Skin of body (tissue), 2 donors: Measurements from ENCODE around the gene MYO5A. TPM values are rescaled to one million over a fixed set of nuclear protein-coding genes. Genes with fewer than 3 reads are reported as not detected.

Source experiments
- DNase-seq: peaks from one replicate; lab custom pipeline; 2025; lab: John Stamatoyannopoulos, UW
- total RNA-seq: library from RNA; depleted of rRNA; stranded (reverse); fragments of >200 nt; gene quantifications from one replicate; pipeline ENCODE4 v1.2.3, GENCODE V29; 2014

Gene MYO5A
- total RNA-seq, 1 donor from 2014 or later: 21.2 TPM

DNA sequence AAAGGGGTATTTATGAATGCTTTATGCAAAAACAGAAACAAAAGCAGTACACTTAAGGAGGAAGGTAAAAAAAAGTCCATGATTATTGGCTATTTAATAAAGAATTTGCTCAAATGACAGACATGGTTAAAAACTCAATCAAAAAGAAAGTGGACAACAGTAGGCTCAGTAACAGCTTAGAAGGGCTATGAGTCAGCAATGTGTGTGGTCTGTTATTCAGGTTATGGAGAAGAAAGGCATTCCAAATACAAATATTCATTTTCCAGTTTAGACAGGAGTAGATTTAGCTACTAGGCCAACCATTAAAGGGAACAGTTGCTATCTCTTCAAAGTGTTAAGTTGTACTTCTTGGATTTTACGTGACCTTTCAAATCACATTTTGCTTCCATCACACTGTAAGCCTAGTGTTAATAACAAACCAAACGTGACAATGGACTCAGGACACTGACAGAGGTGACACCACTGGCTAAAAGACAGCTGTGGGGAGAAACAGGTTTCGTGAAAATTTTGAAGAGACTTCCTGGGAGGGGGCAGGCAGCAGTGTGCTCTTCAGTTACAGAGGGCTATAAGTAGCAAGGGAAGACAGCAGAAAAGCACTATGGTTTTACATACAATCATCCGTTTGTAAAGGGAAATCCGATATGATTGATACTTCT is 191.4 kb downstream of the MYO5A start:
- no peak for DNase-seq

DNA sequence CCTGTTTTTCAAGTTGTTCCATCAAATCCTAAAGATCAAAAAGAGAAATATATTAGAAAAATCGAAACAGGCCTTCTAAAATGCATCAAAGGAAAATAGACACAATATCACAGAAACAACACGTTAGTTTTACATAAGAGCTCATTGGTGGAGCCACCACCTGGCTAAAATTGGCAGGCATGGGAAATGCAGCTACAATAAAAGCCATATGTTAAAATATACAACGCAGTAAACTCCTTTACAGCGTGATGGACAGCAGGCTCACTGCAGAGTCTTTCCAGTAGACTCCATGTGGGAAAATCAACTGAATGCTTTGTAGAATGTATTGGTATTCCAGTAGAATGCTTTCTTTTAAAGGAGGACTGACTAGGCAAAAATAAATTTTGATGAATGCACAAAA is 192.2 kb downstream of the MYO5A start:
- no peak for DNase-seq

DNA sequence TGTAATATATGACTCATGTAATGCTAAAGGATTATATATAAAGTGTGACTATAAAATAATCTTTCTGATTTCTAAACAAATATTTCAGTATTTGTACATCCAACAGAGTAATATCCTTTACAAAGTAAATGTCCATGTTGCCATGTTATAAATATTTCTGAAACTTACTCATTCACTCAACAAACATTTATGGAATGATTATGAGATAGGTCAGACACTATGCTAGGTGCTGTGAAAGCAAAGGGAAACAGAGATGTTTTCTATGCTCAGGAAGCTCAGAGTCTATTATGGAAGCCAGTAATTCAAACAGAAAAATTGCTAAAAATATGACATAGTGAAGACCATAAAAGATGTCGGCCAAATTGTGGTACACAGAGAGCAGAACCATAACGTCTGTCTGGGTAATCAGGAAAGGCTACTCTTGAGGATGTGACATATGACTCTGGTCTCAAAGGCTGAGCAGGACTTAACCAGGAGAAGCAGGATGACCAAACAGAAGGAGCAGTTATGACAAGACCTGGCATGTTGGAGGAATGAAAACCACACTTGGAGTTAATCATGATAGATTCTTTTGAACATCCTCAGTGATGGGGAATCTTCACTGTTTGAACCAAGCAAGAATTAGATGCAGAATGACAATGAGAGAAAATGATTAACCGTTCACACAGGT is 194.1 kb downstream of the MYO5A start:
- no peak for DNase-seq

DNA sequence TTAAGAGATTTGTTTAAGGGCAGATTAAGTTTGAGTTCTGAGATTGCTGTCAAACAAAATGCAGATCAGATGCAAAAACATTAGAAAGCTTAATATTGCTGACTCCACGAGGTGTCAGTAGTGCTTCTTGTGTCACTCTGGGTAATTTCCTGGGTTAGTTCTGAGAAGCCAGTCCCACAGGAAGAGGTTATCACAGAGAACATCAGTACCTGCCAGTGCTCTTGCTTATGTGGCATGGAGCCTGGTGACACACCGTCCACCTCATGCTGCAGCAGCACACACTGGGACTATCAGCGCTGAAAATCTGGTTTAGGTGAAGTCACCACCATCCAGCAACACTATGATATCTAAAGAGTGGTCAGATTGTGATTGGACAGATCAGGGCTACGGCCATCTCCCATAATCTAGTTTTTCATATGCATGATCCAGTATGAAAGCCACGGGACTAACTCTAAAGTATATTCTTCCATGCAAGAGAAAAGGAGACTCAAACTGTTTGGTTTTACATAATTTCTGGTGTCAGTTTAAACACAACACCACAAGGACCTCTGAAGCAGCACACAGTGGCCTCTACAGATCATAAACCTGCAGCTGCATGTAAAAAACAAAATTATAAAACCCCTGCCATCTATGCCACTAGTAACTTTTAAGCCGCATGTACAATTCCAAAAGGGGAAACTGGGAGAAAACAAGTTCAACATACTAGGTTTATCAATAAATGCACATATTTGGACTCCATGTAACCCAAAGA is 197.0 kb downstream of the MYO5A start:
- DNase-seq: peak; percentile 41

DNA sequence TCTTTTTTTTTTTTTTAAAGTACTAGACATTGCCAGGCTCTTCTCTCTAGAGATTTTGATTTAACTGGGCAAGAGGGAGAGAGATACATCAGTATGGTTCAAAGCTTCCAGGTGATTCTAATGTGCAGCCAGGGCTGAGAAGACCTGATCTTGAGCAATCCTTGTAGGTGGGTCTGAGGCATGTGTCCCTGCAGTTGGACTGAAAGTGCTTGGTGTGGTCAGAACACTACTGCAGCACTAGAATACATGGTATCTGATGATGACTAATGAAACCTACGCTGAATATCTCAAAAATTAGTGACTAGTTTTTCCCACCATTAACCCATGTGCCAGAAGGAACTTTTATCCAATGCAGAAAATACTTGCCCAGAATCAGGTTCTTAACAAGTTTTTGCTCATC is 198.7 kb downstream of the MYO5A start:
- no peak for DNase-seq

DNA sequence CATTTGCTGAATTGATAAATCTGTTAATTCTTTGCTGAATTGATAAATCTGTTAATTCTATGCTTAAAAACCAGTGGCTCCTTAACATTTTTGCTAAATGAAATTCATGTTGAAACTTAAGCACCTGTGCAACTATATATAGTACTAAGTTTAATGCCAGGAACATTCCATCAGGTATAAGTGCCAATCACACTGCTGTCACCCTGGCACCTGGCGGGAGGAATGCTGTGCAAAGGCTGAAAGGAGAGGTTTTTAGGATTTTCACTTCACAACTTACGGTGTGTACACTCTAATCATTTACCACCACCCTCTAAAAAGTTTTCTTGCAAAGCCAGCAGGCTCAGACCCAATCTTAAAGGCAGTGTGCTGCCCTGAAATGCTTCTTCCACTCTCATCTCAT is 199.5 kb downstream of the MYO5A start:
- no peak for DNase-seq

DNA sequence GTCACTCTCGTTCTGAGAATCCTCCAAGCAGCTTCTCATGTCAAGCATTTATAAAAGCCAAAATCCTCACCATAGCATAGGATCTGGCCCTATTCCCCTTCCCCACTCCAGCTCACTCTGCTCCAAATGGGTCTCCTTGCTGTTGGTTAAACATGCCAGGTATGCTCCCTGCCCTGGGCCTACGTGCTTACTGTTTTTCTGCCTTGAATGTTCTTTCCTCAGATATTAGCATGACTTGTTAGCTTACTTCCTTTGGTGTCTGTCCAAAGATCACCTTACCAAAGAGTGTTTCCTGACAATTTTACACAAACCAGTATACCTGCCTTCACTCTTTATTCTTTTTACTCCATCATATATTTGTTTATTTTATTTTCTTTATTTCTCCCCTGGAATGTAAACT is 200.0 kb downstream of the MYO5A start:
- DNase-seq: no peak

DNA sequence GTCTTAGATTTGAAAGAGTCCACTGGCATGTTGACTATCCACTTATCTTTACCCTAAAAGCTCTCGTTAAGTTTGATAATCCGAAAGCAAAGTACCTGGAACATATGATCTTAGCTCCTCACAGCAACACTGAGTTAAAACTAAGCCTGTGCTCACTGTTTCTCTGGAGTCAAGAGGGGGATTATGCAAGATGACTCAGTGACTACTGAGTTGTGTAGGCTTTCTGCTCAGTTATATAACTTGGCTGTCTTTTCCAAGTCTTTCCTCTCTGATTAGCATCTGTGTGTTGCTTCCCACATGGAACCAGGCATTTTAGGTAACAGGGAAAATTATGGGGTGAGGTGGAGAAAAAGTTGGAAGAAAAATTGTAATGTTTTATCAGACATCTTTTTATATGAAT is 201.9 kb downstream of the MYO5A start:
- DNase-seq: no peak

DNA sequence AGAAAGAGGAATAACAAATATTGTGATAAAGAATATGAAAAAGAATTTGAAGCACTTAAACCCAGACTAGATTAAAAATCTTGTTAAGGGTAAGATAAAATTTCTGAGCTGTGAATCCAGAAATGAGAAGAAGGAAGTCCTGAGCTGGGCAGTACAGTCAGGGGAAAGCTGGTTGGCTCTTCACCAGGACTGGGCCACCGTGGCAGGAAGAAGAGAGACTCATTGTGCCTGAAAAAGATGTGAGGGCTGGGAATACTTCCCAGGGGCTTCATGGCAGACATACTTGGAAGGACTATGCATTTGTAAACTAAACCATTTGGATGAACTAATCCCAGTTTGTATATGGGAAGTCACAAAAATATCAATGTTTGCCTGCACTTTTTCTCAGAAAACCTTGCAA is 204.6 kb downstream of the MYO5A start:
- no peak for DNase-seq

DNA sequence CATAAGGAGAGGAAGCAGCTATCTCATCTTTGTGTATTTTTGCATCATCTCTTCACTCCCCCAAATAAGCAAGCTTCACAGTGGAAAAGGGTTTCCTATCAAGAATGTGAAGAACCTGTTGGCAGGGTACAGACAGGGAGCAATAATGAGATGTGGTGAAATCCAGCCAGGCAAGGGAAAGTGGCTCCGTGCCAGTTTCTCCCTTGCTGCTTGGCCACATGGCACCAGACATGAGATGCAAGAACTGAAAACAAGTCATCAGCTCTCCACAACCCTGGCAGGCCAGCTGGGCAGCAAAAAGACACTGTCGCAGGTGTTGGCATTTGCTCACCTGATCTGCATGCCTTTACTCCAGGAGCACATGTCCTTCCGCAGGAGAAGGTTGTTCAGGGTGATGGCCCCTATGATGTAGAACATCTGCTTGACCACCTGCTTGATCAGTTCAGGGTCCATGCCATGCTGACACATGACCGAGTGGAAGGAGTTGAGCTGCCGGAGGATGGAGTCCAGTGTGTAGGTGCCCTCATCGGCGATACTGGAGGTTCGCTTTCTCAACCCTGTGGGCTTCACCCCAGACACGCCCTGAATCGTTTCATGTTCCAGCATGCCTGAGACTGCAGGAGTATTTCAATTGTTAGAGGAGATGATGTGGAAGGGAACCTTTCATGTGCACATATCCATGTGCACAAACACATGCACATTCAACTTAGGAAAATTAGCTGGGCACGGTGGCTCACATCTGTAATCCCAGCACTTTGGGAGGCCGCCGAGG is 209.8 kb downstream of the MYO5A start:
- no peak for DNase-seq

DNA sequence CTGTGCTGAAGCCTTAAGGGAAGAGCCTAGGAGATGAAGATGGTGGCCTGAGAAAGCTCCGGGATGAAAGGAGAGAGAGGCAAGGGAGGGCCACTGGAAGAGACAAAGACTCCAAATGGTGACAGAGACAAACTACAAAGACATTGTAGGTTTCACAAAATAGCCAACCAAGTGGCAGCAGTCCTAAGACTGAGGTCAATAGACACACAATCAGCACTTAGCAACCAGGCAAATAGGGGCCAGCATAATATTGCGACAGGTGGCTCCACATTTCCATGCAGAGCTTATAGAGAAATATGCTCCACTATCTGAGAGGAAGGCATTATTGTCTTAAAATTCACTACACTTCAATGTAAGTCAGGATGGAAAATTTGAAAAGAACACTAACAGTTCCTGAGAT is 211.0 kb downstream of the MYO5A start:
- DNase-seq: no peak

DNA sequence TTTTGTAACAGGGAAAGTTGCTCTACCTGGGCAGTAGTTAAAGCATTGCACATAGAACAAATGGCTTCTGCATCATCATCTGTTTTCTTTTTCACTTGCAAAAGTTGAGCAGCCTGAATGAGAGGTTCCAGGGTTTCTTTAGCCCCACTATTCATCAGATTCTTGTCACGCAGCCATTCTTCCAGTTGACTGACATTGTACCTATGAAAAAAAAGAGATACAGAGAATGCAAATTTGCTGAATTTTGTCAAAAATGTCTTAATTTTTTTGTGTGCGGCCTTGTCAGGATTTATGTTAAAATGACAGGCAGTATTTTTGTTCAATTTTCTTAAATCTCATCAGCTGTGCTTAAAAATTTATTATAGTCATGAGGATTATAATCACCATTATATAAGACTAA is 211.7 kb downstream of the MYO5A start:
- no peak for DNase-seq

DNA sequence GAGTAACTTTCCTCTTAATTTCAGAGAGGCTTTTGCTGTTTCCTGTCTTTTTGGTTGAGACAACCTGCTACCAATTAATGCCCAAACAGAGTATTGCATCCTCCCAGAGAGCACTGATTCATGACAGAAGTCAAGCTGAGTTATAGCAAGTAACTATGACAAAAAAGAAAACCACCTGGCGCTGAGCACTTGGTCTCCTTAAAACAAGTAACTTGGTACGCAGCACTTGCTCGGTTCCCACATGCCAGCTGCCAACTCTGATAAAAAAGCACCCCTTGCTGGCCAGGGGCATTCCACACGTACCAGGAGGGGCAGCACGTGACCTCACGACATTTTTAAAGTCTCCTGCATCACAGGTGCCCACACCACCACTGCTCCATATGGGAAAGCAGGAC is 219.5 kb downstream of the MYO5A start:
- DNase-seq: no peak

DNA sequence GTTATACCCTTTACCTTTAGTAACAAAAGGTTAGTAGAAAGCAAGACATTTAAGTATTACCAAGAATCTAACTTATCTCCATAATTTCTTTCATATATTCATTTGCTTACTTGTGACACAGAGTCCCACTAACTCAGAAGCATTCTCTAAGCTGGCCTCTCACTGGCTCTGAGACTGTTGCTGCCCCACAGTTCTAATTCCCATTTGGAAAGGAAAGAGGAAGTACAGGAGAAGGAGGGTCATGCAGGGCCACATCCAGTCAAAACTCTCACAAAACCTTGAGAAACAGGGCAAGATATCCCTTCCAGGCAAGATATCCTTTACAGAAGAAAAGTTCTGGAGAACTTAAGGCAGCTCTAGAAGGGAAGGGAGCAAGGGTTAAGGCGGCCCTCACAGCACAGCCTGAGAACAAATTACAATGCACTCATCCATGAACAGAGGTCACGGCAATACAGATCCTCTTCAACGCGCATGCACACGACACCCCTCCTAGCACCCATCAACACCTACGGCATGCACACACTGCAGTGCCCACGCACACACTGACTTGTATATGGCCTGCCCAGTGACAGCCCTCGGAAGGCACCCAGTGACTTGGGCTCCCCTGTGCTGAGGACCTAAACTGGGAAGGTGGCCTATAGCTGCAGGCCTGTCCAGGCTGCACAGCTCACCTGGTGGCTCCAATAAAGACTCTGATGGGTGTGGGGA is 220.1 kb downstream of the MYO5A start:
- no peak for DNase-seq

DNA sequence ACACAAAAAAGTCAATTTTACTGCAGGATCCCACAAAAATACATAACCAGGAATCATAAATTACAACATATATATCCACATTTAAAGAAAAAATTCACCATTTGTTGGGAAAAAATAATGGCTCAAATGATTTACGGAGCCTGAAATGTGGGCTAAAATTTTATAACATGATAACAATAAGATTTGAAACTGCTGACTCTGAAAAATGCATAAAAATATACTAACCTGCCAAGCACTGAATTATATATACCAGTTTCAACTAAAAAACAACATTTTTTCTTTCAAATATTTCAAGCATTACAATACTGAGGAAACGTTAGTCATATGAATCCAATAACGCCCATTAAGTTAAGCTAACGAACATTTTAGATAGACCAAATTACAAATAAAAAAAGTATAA is 220.8 kb downstream of the MYO5A start:
- DNase-seq: no peak

DNA sequence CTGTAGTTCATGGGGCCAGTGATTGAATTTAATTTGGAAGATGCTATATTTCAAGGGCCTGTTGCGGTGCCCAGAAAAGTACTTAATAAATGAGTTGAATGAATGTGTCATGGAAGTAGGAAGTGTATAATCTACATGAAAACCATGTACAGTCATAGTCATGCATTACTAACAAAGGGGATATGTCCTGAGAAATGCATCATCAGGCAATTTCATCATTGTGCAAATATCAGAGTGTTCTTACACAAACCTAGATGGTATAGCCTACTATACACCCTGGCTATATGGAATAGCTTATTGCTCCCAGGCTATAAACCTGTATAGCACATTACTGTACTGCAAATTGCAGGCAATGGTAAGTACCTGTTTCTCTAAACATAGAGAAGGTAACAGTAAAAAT is 222.4 kb downstream of the MYO5A start:
- DNase-seq: no peak

DNA sequence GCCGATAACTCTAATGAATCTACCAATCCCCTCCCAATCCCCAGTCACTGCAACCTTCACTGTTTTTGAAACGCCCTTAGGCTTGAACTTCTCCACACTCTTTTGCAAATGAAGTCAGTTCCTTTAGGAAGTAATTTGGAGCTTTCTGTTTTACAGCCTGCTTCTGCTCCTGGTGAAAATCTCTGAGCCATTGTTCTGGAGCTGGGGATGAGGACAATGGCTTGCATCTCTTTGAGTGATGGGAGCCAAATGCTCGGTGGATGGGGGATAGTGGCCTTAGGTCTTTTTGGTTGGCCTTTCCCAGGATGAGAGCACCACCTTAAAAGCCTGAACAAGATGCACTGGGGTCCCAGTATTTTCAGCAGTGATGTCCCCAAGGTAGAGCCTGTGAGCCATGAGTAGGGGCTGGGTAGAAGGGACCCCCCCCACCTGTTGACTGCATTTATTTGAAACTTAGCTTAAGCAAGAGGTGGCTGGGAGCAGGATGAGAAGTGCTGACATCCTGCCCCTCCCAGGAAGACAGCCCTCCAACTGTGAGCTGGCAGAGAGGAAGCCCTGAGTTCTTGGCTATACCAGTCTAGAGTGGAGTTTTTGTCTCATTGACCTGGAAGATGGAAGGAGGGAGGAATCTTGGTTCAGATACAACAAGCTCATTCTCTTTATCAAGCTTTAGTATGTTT is 225.4 kb downstream of the MYO5A start:
- no peak for DNase-seq

DNA sequence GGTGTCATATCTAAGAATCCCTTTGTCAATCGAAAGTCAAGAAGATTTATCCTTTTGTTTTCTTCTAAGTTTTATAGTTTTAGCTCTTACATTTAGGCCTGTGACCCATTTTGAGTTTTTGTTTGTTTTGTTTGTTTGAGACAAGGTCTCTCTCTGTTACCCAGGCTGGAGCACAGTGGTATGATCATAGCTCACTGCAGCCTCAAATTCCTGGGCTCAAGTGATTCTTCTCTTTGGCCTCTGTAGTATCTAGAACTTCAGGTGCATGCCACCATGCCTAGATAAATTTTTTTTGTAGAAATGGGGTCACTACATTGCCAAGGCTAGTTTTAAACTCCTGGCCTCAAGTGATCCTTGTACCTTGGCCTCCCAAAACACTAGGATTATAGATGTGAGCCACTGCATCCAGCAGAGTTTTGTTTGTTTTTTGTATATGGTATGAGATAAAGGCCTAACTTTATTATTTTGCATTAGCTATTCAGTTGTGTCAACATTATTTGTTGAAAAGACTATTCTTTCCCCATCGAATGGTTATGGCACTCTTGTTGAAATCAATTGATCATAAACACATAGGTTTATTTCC is 227.3 kb downstream of the MYO5A start:
- DNase-seq: no peak

DNA sequence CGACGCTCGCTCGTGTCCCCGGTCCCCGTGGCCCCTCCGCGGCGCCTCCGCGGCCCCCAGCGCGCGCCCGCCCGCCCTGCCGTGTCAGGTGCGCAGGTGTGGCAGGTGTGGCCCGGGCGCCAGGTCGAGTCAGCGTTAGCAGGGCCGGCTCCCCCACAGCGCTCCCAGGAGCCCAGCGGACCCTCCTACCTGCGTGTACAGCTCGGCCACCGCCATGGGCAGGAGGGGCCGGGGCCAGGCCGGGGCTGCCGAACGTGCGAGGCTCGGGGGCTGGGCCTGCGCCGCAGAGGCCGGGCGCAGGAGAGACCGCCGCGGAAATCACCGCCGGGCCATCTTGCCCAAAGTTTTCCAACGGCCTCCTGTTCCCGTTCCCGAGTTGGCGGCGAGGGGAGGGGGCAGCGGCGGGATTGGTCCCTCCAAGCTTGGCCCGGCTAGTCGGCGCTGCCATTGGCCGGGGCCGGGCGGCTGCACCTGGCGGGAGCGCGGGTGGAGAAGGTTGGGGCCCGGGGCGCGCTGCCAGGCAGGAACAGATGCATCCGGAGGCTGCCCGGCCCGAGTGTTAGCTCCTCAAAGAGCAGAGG is 233.2 kb downstream of the MYO5A start, which contains the start of gene MYO5C:
Gene MYO5C (minus strand): TSS at position 384 of the 581 bp plus-strand sequence. CDS start 168 bp downstream, at position 216.
- DNase-seq: peak; percentile 18

DNA sequence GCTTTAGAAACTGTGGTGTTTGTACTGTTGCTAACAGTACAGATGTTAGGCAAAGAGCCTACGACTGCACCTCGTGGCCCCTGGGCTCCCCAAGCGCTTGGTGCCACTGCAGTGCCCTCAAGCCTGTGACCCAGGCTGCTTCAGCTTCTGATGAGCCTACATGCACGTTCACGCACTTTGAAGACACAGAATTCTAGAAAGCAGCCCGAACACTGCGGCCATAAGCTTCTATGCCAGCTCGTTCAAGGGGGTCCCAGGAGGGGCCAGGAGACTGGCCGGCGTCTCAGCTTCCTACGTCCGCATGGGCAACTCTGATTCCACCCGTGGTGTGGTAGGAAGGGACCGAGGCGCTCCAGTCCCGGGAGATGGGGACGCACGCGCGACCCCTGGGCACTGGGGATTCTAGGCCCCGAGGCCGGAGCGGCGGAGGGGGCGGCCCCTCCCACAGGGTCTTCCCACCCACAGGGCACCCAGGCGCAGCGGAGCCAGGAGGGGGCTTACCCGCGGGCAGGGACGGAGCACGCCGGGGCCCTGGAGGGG is 233.7 kb downstream of the MYO5A start:
- DNase-seq: no peak
